ENCODE results near the gene SENP5.

DNA sequence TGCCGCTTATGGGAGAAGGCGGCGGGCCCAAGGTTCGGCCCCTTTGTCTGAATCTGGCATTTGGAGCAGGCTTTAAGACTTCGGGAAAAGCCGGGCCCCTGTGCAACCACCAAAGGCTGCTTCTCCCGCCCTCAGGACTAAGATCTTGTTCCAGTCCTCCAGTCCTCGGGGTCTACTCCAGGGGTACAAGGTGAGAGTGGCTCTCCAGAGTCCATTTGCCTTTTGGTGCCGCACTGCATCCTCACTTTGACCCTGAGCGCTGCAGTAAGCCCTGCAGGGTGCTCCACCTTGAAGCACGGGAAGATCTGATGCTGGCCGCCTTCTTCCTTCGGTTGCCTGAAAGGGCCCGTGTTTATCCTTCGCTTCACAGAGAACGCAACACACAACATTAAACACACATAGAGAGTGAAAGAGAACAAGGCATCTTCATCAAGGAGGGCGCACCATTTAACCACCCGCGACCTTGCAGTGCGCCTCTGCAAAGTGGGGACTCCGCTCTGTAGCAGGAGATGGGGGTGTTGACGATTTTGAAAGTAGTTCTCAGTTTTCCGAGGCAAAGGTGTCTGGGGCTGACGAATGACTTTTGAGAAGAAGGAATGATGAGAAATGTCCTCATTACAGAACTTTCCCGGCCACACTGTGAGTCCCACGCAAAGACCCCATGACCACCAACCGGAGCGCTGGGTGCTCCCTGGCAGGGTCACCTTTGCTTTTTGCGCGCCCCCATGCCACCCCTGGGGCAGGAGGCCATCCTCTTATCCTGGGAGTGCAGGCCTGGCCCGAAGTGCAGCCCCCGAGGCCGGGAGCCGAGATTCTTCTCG, 99.9 kb downstream of the SENP5 start:
- TF ChIP-seq CEBPB (IDR thresholded peaks at IDR 0.05; ENCODE audit: low read depth) (no peak), EZH2 (IDR thresholded peaks at IDR 0.05) (no peak), POLR2A (IDR thresholded peaks at IDR 0.05; ENCODE audit: borderline replicate concordance, extremely low read depth, insufficient read depth, insufficient read length) (no peak), ZNF274 (IDR thresholded peaks at IDR 0.05; ENCODE audit: low read depth, low read length) (no peak), EZH2phosphoT487 (IDR thresholded peaks at IDR 0.05; ENCODE audit: borderline replicate concordance) (no peak), SP1 (IDR thresholded peaks at IDR 0.05; ENCODE audit: low read depth) (no peak)
- TF ChIP-seq, protein P1, sequence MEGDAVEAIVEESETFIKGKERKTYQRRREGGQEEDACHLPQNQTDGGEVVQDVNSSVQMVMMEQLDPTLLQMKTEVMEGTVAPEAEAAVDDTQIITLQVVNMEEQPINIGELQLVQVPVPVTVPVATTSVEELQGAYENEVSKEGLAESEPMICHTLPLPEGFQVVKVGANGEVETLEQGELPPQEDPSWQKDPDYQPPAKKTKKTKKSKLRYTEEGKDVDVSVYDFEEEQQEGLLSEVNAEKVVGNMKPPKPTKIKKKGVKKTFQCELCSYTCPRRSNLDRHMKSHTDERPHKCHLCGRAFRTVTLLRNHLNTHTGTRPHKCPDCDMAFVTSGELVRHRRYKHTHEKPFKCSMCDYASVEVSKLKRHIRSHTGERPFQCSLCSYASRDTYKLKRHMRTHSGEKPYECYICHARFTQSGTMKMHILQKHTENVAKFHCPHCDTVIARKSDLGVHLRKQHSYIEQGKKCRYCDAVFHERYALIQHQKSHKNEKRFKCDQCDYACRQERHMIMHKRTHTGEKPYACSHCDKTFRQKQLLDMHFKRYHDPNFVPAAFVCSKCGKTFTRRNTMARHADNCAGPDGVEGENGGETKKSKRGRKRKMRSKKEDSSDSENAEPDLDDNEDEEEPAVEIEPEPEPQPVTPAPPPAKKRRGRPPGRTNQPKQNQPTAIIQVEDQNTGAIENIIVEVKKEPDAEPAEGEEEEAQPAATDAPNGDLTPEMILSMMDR (IDR thresholded peaks at IDR 0.05 in 2 of 3, conservative IDR thresholded peaks at IDR 0.05 in 1 of 3; ENCODE audit: borderline replicate concordance in 1 of 3, insufficient read depth in 1 of 3, low read depth in 2 of 3, low read length in 2 of 3) = no peak
- TF ChIP-seq, protein P2, sequence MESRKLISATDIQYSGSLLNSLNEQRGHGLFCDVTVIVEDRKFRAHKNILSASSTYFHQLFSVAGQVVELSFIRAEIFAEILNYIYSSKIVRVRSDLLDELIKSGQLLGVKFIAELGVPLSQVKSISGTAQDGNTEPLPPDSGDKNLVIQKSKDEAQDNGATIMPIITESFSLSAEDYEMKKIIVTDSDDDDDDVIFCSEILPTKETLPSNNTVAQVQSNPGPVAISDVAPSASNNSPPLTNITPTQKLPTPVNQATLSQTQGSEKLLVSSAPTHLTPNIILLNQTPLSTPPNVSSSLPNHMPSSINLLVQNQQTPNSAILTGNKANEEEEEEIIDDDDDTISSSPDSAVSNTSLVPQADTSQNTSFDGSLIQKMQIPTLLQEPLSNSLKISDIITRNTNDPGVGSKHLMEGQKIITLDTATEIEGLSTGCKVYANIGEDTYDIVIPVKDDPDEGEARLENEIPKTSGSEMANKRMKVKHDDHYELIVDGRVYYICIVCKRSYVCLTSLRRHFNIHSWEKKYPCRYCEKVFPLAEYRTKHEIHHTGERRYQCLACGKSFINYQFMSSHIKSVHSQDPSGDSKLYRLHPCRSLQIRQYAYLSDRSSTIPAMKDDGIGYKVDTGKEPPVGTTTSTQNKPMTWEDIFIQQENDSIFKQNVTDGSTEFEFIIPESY (IDR thresholded peaks at IDR 0.05; ENCODE audit: extremely low read depth, insufficient replicate concordance, low read length) = no peak
- TF ChIP-seq, protein P3, sequence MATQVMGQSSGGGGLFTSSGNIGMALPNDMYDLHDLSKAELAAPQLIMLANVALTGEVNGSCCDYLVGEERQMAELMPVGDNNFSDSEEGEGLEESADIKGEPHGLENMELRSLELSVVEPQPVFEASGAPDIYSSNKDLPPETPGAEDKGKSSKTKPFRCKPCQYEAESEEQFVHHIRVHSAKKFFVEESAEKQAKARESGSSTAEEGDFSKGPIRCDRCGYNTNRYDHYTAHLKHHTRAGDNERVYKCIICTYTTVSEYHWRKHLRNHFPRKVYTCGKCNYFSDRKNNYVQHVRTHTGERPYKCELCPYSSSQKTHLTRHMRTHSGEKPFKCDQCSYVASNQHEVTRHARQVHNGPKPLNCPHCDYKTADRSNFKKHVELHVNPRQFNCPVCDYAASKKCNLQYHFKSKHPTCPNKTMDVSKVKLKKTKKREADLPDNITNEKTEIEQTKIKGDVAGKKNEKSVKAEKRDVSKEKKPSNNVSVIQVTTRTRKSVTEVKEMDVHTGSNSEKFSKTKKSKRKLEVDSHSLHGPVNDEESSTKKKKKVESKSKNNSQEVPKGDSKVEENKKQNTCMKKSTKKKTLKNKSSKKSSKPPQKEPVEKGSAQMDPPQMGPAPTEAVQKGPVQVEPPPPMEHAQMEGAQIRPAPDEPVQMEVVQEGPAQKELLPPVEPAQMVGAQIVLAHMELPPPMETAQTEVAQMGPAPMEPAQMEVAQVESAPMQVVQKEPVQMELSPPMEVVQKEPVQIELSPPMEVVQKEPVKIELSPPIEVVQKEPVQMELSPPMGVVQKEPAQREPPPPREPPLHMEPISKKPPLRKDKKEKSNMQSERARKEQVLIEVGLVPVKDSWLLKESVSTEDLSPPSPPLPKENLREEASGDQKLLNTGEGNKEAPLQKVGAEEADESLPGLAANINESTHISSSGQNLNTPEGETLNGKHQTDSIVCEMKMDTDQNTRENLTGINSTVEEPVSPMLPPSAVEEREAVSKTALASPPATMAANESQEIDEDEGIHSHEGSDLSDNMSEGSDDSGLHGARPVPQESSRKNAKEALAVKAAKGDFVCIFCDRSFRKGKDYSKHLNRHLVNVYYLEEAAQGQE (IDR thresholded peaks at IDR 0.05; ENCODE audit: low read depth) = no peak

Measured in HCT116 (cell line).